ENCODE measurements around the gene ZNF496. TPM values are rescaled to one million over a fixed set of nuclear protein-coding genes. Genes with fewer than 3 reads are reported as not detected.

Gene ZNF496
- total and polyA plus RNA-seq, 9 of the 15 experiments (the other 6 are each of a cell fraction or from before 2014, with no cell fraction given), result 4.3 to 54.0 (median 31.3) TPM

DNA sequence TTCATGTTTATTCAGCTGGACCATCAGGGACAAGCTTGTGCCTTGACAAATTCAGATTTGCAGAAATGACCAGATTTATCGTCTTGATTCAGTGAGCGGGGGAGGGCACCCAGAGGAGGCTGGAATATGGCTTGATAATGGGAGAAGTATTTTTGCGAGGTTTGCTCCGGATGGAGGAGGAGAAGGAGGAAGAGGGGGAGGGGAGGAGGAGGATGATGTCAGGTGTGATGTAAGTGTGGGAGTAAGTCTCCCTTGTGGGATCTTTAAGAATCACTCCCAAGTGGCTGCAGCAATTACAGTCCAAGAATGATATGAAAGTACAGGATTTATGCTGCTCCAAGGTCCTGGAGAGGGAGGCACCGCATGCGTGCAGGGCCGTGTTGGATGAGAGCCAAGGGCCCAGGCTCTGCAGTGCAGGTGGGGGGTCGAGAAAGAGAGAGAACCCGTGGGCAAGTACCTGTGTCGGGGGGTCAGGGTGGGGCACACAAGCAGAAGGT, 5.6 kb upstream of the ZNF496 start (continued):
- TF ChIP-seq HNRNPK (IDR thresholded peaks at IDR 0.05; ENCODE audit: low read depth, low read length, poor library complexity, severe bottlenecking), result no peak
- no peak for TF ChIP-seq ZNF717 (CRISPR knock-in tag; IDR thresholded peaks at IDR 0.05)
- no peak for TF ChIP-seq MXI1 (IDR thresholded peaks at IDR 0.05; ENCODE audit: low read depth, low read length)
- no peak for TF ChIP-seq PHB2 (IDR thresholded peaks at IDR 0.05; ENCODE audit: low read depth)
- no peak for TF ChIP-seq MTA2 (IDR thresholded peaks at IDR 0.05; ENCODE audit: low read depth)
- TF ChIP-seq, protein P1, sequence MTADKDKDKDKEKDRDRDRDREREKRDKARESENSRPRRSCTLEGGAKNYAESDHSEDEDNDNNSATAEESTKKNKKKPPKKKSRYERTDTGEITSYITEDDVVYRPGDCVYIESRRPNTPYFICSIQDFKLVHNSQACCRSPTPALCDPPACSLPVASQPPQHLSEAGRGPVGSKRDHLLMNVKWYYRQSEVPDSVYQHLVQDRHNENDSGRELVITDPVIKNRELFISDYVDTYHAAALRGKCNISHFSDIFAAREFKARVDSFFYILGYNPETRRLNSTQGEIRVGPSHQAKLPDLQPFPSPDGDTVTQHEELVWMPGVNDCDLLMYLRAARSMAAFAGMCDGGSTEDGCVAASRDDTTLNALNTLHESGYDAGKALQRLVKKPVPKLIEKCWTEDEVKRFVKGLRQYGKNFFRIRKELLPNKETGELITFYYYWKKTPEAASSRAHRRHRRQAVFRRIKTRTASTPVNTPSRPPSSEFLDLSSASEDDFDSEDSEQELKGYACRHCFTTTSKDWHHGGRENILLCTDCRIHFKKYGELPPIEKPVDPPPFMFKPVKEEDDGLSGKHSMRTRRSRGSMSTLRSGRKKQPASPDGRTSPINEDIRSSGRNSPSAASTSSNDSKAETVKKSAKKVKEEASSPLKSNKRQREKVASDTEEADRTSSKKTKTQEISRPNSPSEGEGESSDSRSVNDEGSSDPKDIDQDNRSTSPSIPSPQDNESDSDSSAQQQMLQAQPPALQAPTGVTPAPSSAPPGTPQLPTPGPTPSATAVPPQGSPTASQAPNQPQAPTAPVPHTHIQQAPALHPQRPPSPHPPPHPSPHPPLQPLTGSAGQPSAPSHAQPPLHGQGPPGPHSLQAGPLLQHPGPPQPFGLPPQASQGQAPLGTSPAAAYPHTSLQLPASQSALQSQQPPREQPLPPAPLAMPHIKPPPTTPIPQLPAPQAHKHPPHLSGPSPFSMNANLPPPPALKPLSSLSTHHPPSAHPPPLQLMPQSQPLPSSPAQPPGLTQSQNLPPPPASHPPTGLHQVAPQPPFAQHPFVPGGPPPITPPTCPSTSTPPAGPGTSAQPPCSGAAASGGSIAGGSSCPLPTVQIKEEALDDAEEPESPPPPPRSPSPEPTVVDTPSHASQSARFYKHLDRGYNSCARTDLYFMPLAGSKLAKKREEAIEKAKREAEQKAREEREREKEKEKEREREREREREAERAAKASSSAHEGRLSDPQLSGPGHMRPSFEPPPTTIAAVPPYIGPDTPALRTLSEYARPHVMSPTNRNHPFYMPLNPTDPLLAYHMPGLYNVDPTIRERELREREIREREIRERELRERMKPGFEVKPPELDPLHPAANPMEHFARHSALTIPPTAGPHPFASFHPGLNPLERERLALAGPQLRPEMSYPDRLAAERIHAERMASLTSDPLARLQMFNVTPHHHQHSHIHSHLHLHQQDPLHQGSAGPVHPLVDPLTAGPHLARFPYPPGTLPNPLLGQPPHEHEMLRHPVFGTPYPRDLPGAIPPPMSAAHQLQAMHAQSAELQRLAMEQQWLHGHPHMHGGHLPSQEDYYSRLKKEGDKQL (CRISPR knock-in tag; IDR thresholded peaks at IDR 0.05; ENCODE audit: borderline replicate concordance), result no peak
- TF ChIP-seq SMARCA4 (IDR thresholded peaks at IDR 0.05), result peak; percentile 48; the same call in 1 of the 2 replicates
- peak; percentile 53; the same call in 1 of the 2 replicates for TF ChIP-seq DPF2 (IDR thresholded peaks at IDR 0.05)
- TF ChIP-seq NUFIP1 (IDR thresholded peaks at IDR 0.05; ENCODE audit: partially characterized antibody), result no peak
- no peak for TF ChIP-seq MBD2 (IDR thresholded peaks at IDR 0.05; ENCODE audit: borderline replicate concordance, low read depth)
- TF ChIP-seq SMAD1 (IDR thresholded peaks at IDR 0.05; ENCODE audit: low read depth, low read length, partially characterized antibody), result peak; percentile 38
- TF ChIP-seq HDAC1 (IDR thresholded peaks at IDR 0.05), result peak in 1 of 2 experiments; percentile 84; a peak in 2 of 4 replicates
- TF ChIP-seq E2F3 (CRISPR knock-in tag; IDR thresholded peaks at IDR 0.05), result no peak
- TF ChIP-seq FOXP1 (CRISPR knock-in tag; IDR thresholded peaks at IDR 0.05), result no peak
- no peak for TF ChIP-seq TCF3 (CRISPR knock-in tag; IDR thresholded peaks at IDR 0.05)
- TF ChIP-seq ZZZ3 (IDR thresholded peaks at IDR 0.05), result no peak
- TF ChIP-seq ZNF133 (CRISPR knock-in tag; IDR thresholded peaks at IDR 0.05), result no peak
- no peak for TF ChIP-seq ZNF311 (CRISPR knock-in tag; IDR thresholded peaks at IDR 0.05)
- no peak for TF ChIP-seq YY1 (IDR thresholded peaks at IDR 0.05; ENCODE audit: borderline replicate concordance in 1 of 3, control insufficient read depth in 1 of 3, extremely low read depth in 1 of 3, insufficient read depth in 3 of 3, insufficient read length in 1 of 3, insufficient replicate concordance in 2 of 3, low read depth in 1 of 3, low read length in 2 of 3)
- TF ChIP-seq CREB1 (IDR thresholded peaks at IDR 0.05), result no peak
- no peak for TF ChIP-seq CREB1 (CRISPR knock-in tag; IDR thresholded peaks at IDR 0.05)
- no peak for TF ChIP-seq FUS (optimal IDR thresholded peaks at IDR 0.05; ENCODE audit: low read depth, low read length)
- no peak for TF ChIP-seq PHF8 (IDR thresholded peaks at IDR 0.05; ENCODE audit: borderline replicate concordance, low read length)
- TF ChIP-seq CBFA2T2 (conservative IDR thresholded peaks at IDR 0.05), result peak; percentile 39; the same call in 1 of the 2 replicates
- TF ChIP-seq, protein P2, sequence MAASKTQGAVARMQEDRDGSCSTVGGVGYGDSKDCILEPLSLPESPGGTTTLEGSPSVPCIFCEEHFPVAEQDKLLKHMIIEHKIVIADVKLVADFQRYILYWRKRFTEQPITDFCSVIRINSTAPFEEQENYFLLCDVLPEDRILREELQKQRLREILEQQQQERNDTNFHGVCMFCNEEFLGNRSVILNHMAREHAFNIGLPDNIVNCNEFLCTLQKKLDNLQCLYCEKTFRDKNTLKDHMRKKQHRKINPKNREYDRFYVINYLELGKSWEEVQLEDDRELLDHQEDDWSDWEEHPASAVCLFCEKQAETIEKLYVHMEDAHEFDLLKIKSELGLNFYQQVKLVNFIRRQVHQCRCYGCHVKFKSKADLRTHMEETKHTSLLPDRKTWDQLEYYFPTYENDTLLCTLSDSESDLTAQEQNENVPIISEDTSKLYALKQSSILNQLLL (CRISPR knock-in tag; IDR thresholded peaks at IDR 0.05; ENCODE audit: borderline replicate concordance), result no peak
